Parathyroid adenoma (tissue), 2 donors: Measurements from ENCODE around the gene NDUFS6.

Experiments
- H2AFZ ChIP-seq: fragments of 300-600 bp; sonication (generic); one replicate; pipeline ENCODE4 v1.7.0; 2017; ENCODE audit warnings: antibody characterized with exemption, mild to moderate bottlenecking
- H3K27ac ChIP-seq: fragments of 300-600 bp; sonication (generic); one replicate; pipeline ENCODE4 v1.7.0; 2017
- H3K27me3 ChIP-seq: fragments of 300-600 bp; sonication (generic); one replicate; pipeline ENCODE4 v1.7.0; 2017; ENCODE audit warnings: low read length; ENCODE audit not compliant: control insufficient read depth, insufficient read depth
- H3K36me3 ChIP-seq: fragments of 300-600 bp; sonication (generic); one replicate; pipeline ENCODE4 v1.7.0; 2017; ENCODE audit warnings: low read length; ENCODE audit not compliant: control insufficient read depth, insufficient read depth
- H3K4me1 ChIP-seq: fragments of 300-600 bp; sonication (generic); one replicate; pipeline ENCODE4 v1.7.0; 2017; ENCODE audit warnings: control low read depth
- H3K4me2 ChIP-seq: fragments of 300-600 bp; sonication (generic); one replicate; pipeline ENCODE4 v1.7.0; 2017; ENCODE audit warnings: low read length
- H3K4me3 ChIP-seq: fragments of 300-600 bp; sonication (generic); one replicate; pipeline ENCODE4 v1.7.0; 2017; ENCODE audit warnings: low read depth, low read length
- H3K79me2 ChIP-seq: fragments of 300-600 bp; sonication (generic); one replicate; pipeline ENCODE4 v1.7.0; 2017; ENCODE audit warnings: control low read depth
- H3K9ac ChIP-seq: fragments of 300-600 bp; sonication (generic); one replicate; pipeline ENCODE4 v1.7.0; 2017; ENCODE audit warnings: mild to moderate bottlenecking
- H3K9me3 ChIP-seq: fragments of 300-600 bp; sonication (generic); one replicate; pipeline ENCODE4 v1.7.0; 2017; ENCODE audit warnings: low read length; ENCODE audit not compliant: control insufficient read depth
- CTCF ChIP-seq: fragments of 300-600 bp; sonication (generic); IDR thresholded peaks from one replicate; pipeline ENCODE4 v1.7.0; 2017; ENCODE audit warnings: antibody characterized with exemption, mild to moderate bottlenecking
- donor health status: primary hyperparathyroidism.

NDUFS6 gene

GRCh38 chr5:1771149-1772065 is 29.8 kb upstream of the NDUFS6 start:
- no peaks in the 10 kb centered on the region for H3K79me2 ChIP-seq
- H3K4me3 ChIP-seq, result no peak overlapping the region
- peak overlapping the region; percentile 5 for H2AFZ ChIP-seq
- H3K36me3 ChIP-seq, result no peaks in the 10 kb centered on the region
- no peaks in the 10 kb centered on the region for H3K9me3 ChIP-seq
- H3K4me2 ChIP-seq, result no peak overlapping the region
- H3K9ac ChIP-seq, result no peak overlapping the region
- H3K27ac ChIP-seq, result no peak overlapping the region
- no peak for TF ChIP-seq CTCF
- no peaks in the 10 kb centered on the region for H3K27me3 ChIP-seq
- H3K4me1 ChIP-seq, result peaks cover 4% of the 10 kb centered on the region

GRCh38 chr5:1772634-1773033 is 28.6 kb upstream of the NDUFS6 start:
- Histone ChIP-seq H3K27ac (no peak overlapping the region), H3K4me1 (peaks cover 4% of the 10 kb centered on the region), H3K9ac (no peak overlapping the region), H3K36me3 (no peaks in the 10 kb centered on the region), H3K79me2 (no peaks in the 10 kb centered on the region), H3K4me2 (no peak overlapping the region), H2AFZ (no peak overlapping the region), H3K9me3 (no peaks in the 10 kb centered on the region), H3K27me3 (no peaks in the 10 kb centered on the region), H3K4me3 (no peak overlapping the region)
- no peak for TF ChIP-seq CTCF

- Histone ChIP-seq H3K79me2 (no peaks in the 10 kb centered on the region), H3K27me3 (no peaks in the 10 kb centered on the region), H2AFZ (no peak overlapping the region), H3K36me3 (no peaks in the 10 kb centered on the region), H3K9me3 (no peaks in the 10 kb centered on the region), H3K4me1 (no peaks in the 10 kb centered on the region), H3K9ac (no peak overlapping the region), H3K4me3 (no peak overlapping the region), H3K4me2 (no peak overlapping the region), H3K27ac (no peak overlapping the region)
- no peak for TF ChIP-seq CTCF
These were observed 24.4 kb upstream of the NDUFS6 start for GRCh38 chr5:1776831-1777230.

GRCh38 chr5:1777281-1778137 is 23.7 kb upstream of the NDUFS6 start:
- Histone ChIP-seq H3K27ac (no peak overlapping the region), H3K9ac (no peak overlapping the region), H3K79me2 (no peaks in the 10 kb centered on the region), H3K4me1 (no peaks in the 10 kb centered on the region), H2AFZ (no peak overlapping the region), H3K9me3 (no peaks in the 10 kb centered on the region), H3K27me3 (no peaks in the 10 kb centered on the region), H3K4me2 (no peak overlapping the region), H3K4me3 (no peak overlapping the region), H3K36me3 (no peaks in the 10 kb centered on the region)
- TF ChIP-seq CTCF, result no peak
